Gastrocnemius medialis (tissue), 4 donors: Measurements from ENCODE around the gene GRAMD2A.

ENCODE experiments used
- POLR2A ChIP-seq, 2 donors: fragments of 450-650 bp; IDR thresholded peaks; one replicate each; pipeline ENCODE4 v1.6.1; 2017; ENCODE audit warnings: antibody characterized with exemption in 2 of 2, mild to moderate bottlenecking in 2 of 2, moderate library complexity in 2 of 2
- TF ChIP-seq, protein P1 (sequence below), 5 experiments: fragments of 450-650 bp in 3 of 5; fragments of 200-600 bp in 2 of 5; sonication (generic) in 2 of 5; IDR thresholded peaks in 4 of 5; conservative IDR thresholded peaks in 1 of 5; 1 replicate in 4 of 5; 2 replicates in 1 of 5; pipeline ENCODE4 v1.5.1; 2016 to 2019; ENCODE audit warnings: antibody characterized with exemption in 5 of 5, mild to moderate bottlenecking in 3 of 5, moderate library complexity in 3 of 5

DNA sequence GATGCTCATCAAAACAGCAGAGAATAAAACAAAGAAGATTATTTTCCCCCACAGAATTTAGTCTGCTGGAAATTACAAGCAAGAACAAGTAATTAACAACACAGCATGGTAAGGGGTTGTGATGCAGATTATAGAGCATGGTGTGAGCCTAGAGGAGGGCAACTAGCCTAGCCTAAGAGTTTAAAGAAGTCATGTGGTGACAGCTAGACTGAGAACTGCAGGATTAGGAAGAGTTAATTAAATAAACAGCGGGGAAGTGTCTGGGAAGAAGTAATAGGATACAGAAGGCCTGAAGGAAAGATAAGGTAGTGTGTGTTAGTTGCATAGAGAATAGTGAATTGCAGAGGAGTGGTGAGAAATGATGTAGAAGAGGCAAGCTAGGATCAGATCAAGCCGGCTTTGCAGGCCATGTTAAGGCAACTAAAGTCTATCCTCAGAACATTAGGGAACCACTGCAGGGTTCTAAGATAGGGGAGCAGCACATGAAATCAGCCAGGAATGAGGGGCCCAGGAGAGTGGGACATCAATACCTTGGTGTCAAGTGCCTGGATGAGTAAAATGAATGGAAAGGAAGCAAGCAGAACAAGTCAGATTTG, 45.3 kb upstream of the GRAMD2A start:
- TF ChIP-seq, protein P1, sequence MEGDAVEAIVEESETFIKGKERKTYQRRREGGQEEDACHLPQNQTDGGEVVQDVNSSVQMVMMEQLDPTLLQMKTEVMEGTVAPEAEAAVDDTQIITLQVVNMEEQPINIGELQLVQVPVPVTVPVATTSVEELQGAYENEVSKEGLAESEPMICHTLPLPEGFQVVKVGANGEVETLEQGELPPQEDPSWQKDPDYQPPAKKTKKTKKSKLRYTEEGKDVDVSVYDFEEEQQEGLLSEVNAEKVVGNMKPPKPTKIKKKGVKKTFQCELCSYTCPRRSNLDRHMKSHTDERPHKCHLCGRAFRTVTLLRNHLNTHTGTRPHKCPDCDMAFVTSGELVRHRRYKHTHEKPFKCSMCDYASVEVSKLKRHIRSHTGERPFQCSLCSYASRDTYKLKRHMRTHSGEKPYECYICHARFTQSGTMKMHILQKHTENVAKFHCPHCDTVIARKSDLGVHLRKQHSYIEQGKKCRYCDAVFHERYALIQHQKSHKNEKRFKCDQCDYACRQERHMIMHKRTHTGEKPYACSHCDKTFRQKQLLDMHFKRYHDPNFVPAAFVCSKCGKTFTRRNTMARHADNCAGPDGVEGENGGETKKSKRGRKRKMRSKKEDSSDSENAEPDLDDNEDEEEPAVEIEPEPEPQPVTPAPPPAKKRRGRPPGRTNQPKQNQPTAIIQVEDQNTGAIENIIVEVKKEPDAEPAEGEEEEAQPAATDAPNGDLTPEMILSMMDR (IDR thresholded peaks at IDR 0.05 in 4 of 5, conservative IDR thresholded peaks at IDR 0.05 in 1 of 5), result no peak
- no peak for TF ChIP-seq POLR2A (IDR thresholded peaks at IDR 0.05)
